ENCODE measurements around the gene NUDT16.
"Not testable (repeated sequence)": the region's sequence is repeated elsewhere in the genome, so short reads cannot be mapped to it uniquely, and the experiment has no call there.

The NUDT16 gene

GRCh38 chr3:131360191-131360755, 21.3 kb upstream of the NUDT16 start:
- Histone ChIP-seq H3K4me3 (ENCODE audit: low read depth in 1 of 2, low read length in 2 of 2) (no peak overlapping the region), H3K4me1 (ENCODE audit: insufficient read depth, low read length) (peaks cover 6% of the 10 kb centered on the region), H3K9ac (ENCODE audit: low read length) (no peak overlapping the region), H3K27ac (ENCODE audit: low read depth, low read length) (no peak overlapping the region), H3K27me3 (ENCODE audit: control insufficient read depth in 1 of 2, insufficient read depth in 2 of 2, low read length in 2 of 2) (no peaks in the 10 kb centered on the region), H3K36me3 (ENCODE audit: insufficient read depth, low read length) (no peaks in the 10 kb centered on the region), H3K9me3 (ENCODE audit: low read length) (no peaks in the 10 kb centered on the region)

GRCh38 chr3:131361066-131361463, 20.5 kb upstream of the NUDT16 start:
- H3K4me1 ChIP-seq (ENCODE audit: insufficient read depth, low read length); H3K36me3 ChIP-seq (ENCODE audit: insufficient read depth, low read length); H3K9me3 ChIP-seq (ENCODE audit: low read length); H3K27ac ChIP-seq (ENCODE audit: low read depth, low read length); H3K9ac ChIP-seq (ENCODE audit: low read length); H3K27me3 ChIP-seq (ENCODE audit: control insufficient read depth in 1 of 2, insufficient read depth in 2 of 2, low read length in 2 of 2); H3K4me3 ChIP-seq (ENCODE audit: low read depth in 1 of 2, low read length in 2 of 2): not testable (repeated sequence)

- Histone ChIP-seq H3K4me3 (ENCODE audit: low read depth in 1 of 2, low read length in 2 of 2) (peak overlapping the region; percentile 66 to 71), H3K36me3 (ENCODE audit: insufficient read depth, low read length) (no peaks in the 10 kb centered on the region), H3K9ac (ENCODE audit: low read length) (no peak overlapping the region), H3K27me3 (ENCODE audit: control insufficient read depth in 1 of 2, insufficient read depth in 2 of 2, low read length in 2 of 2) (no peaks in the 10 kb centered on the region), H3K27ac (ENCODE audit: low read depth, low read length) (peak overlapping the region; percentile 19), H3K4me1 (ENCODE audit: insufficient read depth, low read length) (peaks cover 6% of the 10 kb centered on the region), H3K9me3 (ENCODE audit: low read length) (no peaks in the 10 kb centered on the region)
Measured at GRCh38 chr3:131361464-131362421, 19.8 kb upstream of the NUDT16 start.

- Histone ChIP-seq H3K9ac (ENCODE audit: low read length) (no peak overlapping the region), H3K27me3 (ENCODE audit: control insufficient read depth in 1 of 2, insufficient read depth in 2 of 2, low read length in 2 of 2) (no peaks in the 10 kb centered on the region), H3K4me3 (ENCODE audit: low read depth in 1 of 2, low read length in 2 of 2) (no peak overlapping the region), H3K27ac (ENCODE audit: low read depth, low read length) (no peak overlapping the region), H3K4me1 (ENCODE audit: insufficient read depth, low read length) (peaks cover 6% of the 10 kb centered on the region), H3K36me3 (ENCODE audit: insufficient read depth, low read length) (no peaks in the 10 kb centered on the region), H3K9me3 (ENCODE audit: low read length) (no peaks in the 10 kb centered on the region)
Measured at GRCh38 chr3:131363275-131363674, 18.3 kb upstream of the NUDT16 start.

GRCh38 chr3:131370935-131371687, 10.5 kb upstream of the NUDT16 start:
- H3K36me3 ChIP-seq (ENCODE audit: insufficient read depth, low read length), result peaks cover 16% of the 10 kb centered on the region
- H3K4me1 ChIP-seq (ENCODE audit: insufficient read depth, low read length), result no peaks in the 10 kb centered on the region
- no peak overlapping the region for H3K9ac ChIP-seq (ENCODE audit: low read length)
- no peak overlapping the region for H3K4me3 ChIP-seq (ENCODE audit: low read depth in 1 of 2, low read length in 2 of 2)
- H3K9me3 ChIP-seq (ENCODE audit: low read length), result no peaks in the 10 kb centered on the region
- no peak overlapping the region for H3K27ac ChIP-seq (ENCODE audit: low read depth, low read length)
- no peaks in the 10 kb centered on the region for H3K27me3 ChIP-seq (ENCODE audit: control insufficient read depth in 1 of 2, insufficient read depth in 2 of 2, low read length in 2 of 2)

GRCh38 chr3:131371688-131372066, 9.9 kb upstream of the NUDT16 start:
- Histone ChIP-seq H3K4me3 (ENCODE audit: low read depth in 1 of 2, low read length in 2 of 2) (no peak overlapping the region), H3K27ac (ENCODE audit: low read depth, low read length) (no peak overlapping the region), H3K27me3 (ENCODE audit: control insufficient read depth in 1 of 2, insufficient read depth in 2 of 2, low read length in 2 of 2) (no peaks in the 10 kb centered on the region), H3K9ac (ENCODE audit: low read length) (no peak overlapping the region), H3K9me3 (ENCODE audit: low read length) (no peaks in the 10 kb centered on the region), H3K4me1 (ENCODE audit: insufficient read depth, low read length) (no peaks in the 10 kb centered on the region), H3K36me3 (ENCODE audit: insufficient read depth, low read length) (peaks cover 16% of the 10 kb centered on the region)

GRCh38 chr3:131374741-131375140, 6.8 kb upstream of the NUDT16 start:
- Histone ChIP-seq H3K4me3 (ENCODE audit: low read depth in 1 of 2, low read length in 2 of 2) (no peak overlapping the region), H3K36me3 (ENCODE audit: insufficient read depth, low read length) (peaks cover 16% of the 10 kb centered on the region)

GRCh38 chr3:131380821-131381444, 641 bp upstream of the NUDT16 start:
- Histone ChIP-seq H3K4me3 (ENCODE audit: low read depth in 1 of 2, low read length in 2 of 2) (peak overlapping the region; percentile 86 to 94), H3K4me1 (ENCODE audit: insufficient read depth, low read length) (peaks cover 11% of the 10 kb centered on the region), H3K27ac (ENCODE audit: low read depth, low read length) (peak overlapping the region; percentile 75), H3K9ac (ENCODE audit: low read length) (peak overlapping the region; percentile 83), H3K36me3 (ENCODE audit: insufficient read depth, low read length) (peaks cover 19% of the 10 kb centered on the region)
- not testable (repeated sequence) for H3K27me3 ChIP-seq (ENCODE audit: control insufficient read depth in 1 of 2, insufficient read depth in 2 of 2, low read length in 2 of 2); H3K9me3 ChIP-seq (ENCODE audit: low read length)

More at GRCh38 chr3:131374741-131375140, 6.8 kb upstream of the NUDT16 start:
- H3K27ac ChIP-seq (ENCODE audit: low read depth, low read length), result no peak overlapping the region
- H3K4me1 ChIP-seq (ENCODE audit: insufficient read depth, low read length), result no peaks in the 10 kb centered on the region
- H3K9me3 ChIP-seq (ENCODE audit: low read length), result no peaks in the 10 kb centered on the region
- no peak overlapping the region for H3K9ac ChIP-seq (ENCODE audit: low read length)
- H3K27me3 ChIP-seq (ENCODE audit: control insufficient read depth in 1 of 2, insufficient read depth in 2 of 2, low read length in 2 of 2), result no peaks in the 10 kb centered on the region

GRCh38 chr3:131386429-131387165, 5.0 kb downstream of the NUDT16 start:
- H3K27me3 ChIP-seq (ENCODE audit: control insufficient read depth in 1 of 2, insufficient read depth in 2 of 2, low read length in 2 of 2), result no peaks in the 10 kb centered on the region
- peaks cover 19% of the 10 kb centered on the region for H3K36me3 ChIP-seq (ENCODE audit: insufficient read depth, low read length)
- no peaks in the 10 kb centered on the region for H3K9me3 ChIP-seq (ENCODE audit: low read length)
- peak overlapping the region; percentile 36 for H3K27ac ChIP-seq (ENCODE audit: low read depth, low read length)
- peaks cover 15% of the 10 kb centered on the region for H3K4me1 ChIP-seq (ENCODE audit: insufficient read depth, low read length)
- no peak overlapping the region for H3K4me3 ChIP-seq (ENCODE audit: low read depth in 1 of 2, low read length in 2 of 2)
- H3K9ac ChIP-seq (ENCODE audit: low read length), result no peak overlapping the region

GRCh38 chr3:131387796-131388489, 6.4 kb downstream of the NUDT16 start:
- Histone ChIP-seq H3K4me3 (ENCODE audit: low read depth in 1 of 2, low read length in 2 of 2) (no peak overlapping the region), H3K27me3 (ENCODE audit: control insufficient read depth in 1 of 2, insufficient read depth in 2 of 2, low read length in 2 of 2) (no peaks in the 10 kb centered on the region), H3K9me3 (ENCODE audit: low read length) (no peaks in the 10 kb centered on the region), H3K4me1 (ENCODE audit: insufficient read depth, low read length) (peaks cover 5% of the 10 kb centered on the region), H3K9ac (ENCODE audit: low read length) (no peak overlapping the region), H3K27ac (ENCODE audit: low read depth, low read length) (peak overlapping the region; percentile 22), H3K36me3 (ENCODE audit: insufficient read depth, low read length) (peaks cover 19% of the 10 kb centered on the region)

Measured in muscle layer of colon (tissue), 2 donors.